Endothelial cell of umbilical vein (primary cell): ENCODE data around the gene GPR82. TPM values are rescaled to one million over a fixed set of nuclear protein-coding genes. Genes with fewer than 3 reads are reported as not detected.

Experiments used
- BruUV-seq: library from RNA; stranded (reverse); fragments of 400-500 nt; replicated peaks from 2 replicates; lab custom pipeline; 2021; lab: Mats Ljungman, UMichigan
- CTCF ChIA-PET: fragments of 300-600, 350-600 bp; sonication (Branson Sonifier 250); formaldehyde crosslinking; loops from one replicate; lab custom pipeline; 2021; ENCODE audit warnings: antibody characterized with exemption, inconsistent platforms; lab: Charles Lee
- POLR2A ChIA-PET: fragments of 300-600, 350-600 bp; sonication (Branson Sonifier 250); formaldehyde crosslinking; loops from one replicate; lab custom pipeline; 2021; ENCODE audit warnings: antibody characterized with exemption, inconsistent platforms; lab: Charles Lee
- DNase-seq: peaks from one replicate; pipeline ENCODE4 v3.0.0-alpha.2; 2011; ENCODE audit warnings: low read depth, low spot score
- FAIRE-seq: peaks from 2 replicates; lab custom pipeline; 2011; peaks lifted over from hg19 to GRCh38; lab: Jason Lieb, UNC
- H2AFZ ChIP-seq: 2 replicates; pipeline ENCODE4 v1.6.0; 2012; ENCODE audit warnings: low read depth, low read length, control low read depth, inconsistent platforms
- H3K27ac ChIP-seq: 2 replicates; pipeline ENCODE4 v1.5.1; 2011; ENCODE audit warnings: low read depth, mild to moderate bottlenecking, control low read depth, low read length, moderate library complexity; ENCODE audit not compliant: insufficient read depth
- H3K27me3 ChIP-seq, 2 experiments: 2 replicates each; pipeline versions ENCODE4 v1.6.0 to v1.6.1; 2011; ENCODE audit warnings: low read length in 2 of 2, mixed read lengths in 1 of 2; ENCODE audit not compliant: control insufficient read depth in 2 of 2, insufficient read depth in 2 of 2
- H3K36me3 ChIP-seq, 2 experiments: 2 replicates in 1 of 2; 3 replicates in 1 of 2; pipeline ENCODE4 v1.5.1; 2011; ENCODE audit warnings: low read length in 2 of 2, mild to moderate bottlenecking in 1 of 2, moderate library complexity in 1 of 2; ENCODE audit not compliant: control insufficient read depth in 2 of 2, insufficient read depth in 2 of 2; ENCODE audit errors: extremely low read depth in 1 of 2
- H3K4me1 ChIP-seq: 3 replicates; pipeline ENCODE4 v1.5.1; 2011; ENCODE audit warnings: mild to moderate bottlenecking, low read length; ENCODE audit not compliant: control insufficient read depth, insufficient read depth; ENCODE audit errors: extremely low read depth
- H3K4me2 ChIP-seq: 2 replicates; pipeline ENCODE4 v1.6.1; 2011; ENCODE audit warnings: low read length, control low read depth, mixed read lengths; ENCODE audit not compliant: insufficient read depth
- H3K4me3 ChIP-seq, 3 experiments: fragments of 200-600 bp in 1 of 3; sonication (generic), shearing (Covaris generic) in 1 of 3; replicated peaks in 1 of 3; 2 replicates each; pipeline ENCODE4 v1.5.1; 2011 to 2016; ENCODE audit warnings: control low read depth in 3 of 3, low read length in 3 of 3, mild to moderate bottlenecking in 2 of 3, inconsistent platforms in 1 of 3, low read depth in 1 of 3, moderate library complexity in 1 of 3; ENCODE audit not compliant: insufficient read depth in 1 of 3
- H3K79me2 ChIP-seq: 2 replicates; pipeline ENCODE4 v1.6.0; 2012; ENCODE audit warnings: low read length, inconsistent platforms; ENCODE audit not compliant: control insufficient read depth, insufficient read depth
- H3K9ac ChIP-seq: replicated peaks from 2 replicates; pipeline ENCODE3; 2011; ENCODE audit warnings: low read length, control low read depth; ENCODE audit not compliant: insufficient read depth; ENCODE audit errors: extremely low read depth
- H3K9me1 ChIP-seq: replicated peaks from 3 replicates; pipeline ENCODE4 v1.6.0; 2011; ENCODE audit warnings: mild to moderate bottlenecking, low read length; ENCODE audit not compliant: control insufficient read depth, insufficient read depth; ENCODE audit errors: extremely low read depth
- H3K9me3 ChIP-seq: replicated peaks from 2 replicates; pipeline ENCODE4 v1.5.1; 2012; ENCODE audit warnings: low read length, inconsistent platforms; ENCODE audit not compliant: control insufficient read depth, insufficient read depth
- H4K20me1 ChIP-seq: replicated peaks from 2 replicates; pipeline ENCODE3; 2011; ENCODE audit warnings: mild to moderate bottlenecking, low read length; ENCODE audit not compliant: control insufficient read depth, insufficient read depth; ENCODE audit errors: extremely low read depth
- EZH2 ChIP-seq: IDR thresholded peaks from 2 replicates; pipeline ENCODE4 v1.6.1; 2012; ENCODE audit warnings: borderline replicate concordance, low read depth, mild to moderate bottlenecking, moderate library complexity, low read length, inconsistent platforms; ENCODE audit not compliant: severe bottlenecking
- FOS ChIP-seq: IDR thresholded peaks from 2 replicates; pipeline ENCODE4 v1.6.1; 2011; ENCODE audit warnings: mild to moderate bottlenecking, low read length, moderate library complexity, borderline replicate concordance; ENCODE audit not compliant: insufficient read depth
- GATA2 ChIP-seq: IDR thresholded peaks from 2 replicates; pipeline ENCODE4 v1.7.0; 2011; ENCODE audit warnings: low read depth, mild to moderate bottlenecking, moderate library complexity, mixed read lengths, low read length; ENCODE audit not compliant: insufficient read length, insufficient read depth
- JUN ChIP-seq: IDR thresholded peaks from 2 replicates; pipeline ENCODE4 v1.6.1; 2011; ENCODE audit warnings: borderline replicate concordance, low read depth; ENCODE audit not compliant: insufficient read length, insufficient read depth
- MYC ChIP-seq: IDR thresholded peaks from one replicate; pipeline ENCODE4 v1.6.1; 2011; ENCODE audit warnings: mild to moderate bottlenecking, low read depth, low read length
- POLR2A ChIP-seq: IDR thresholded peaks from 2 replicates; pipeline ENCODE4 v1.6.1; 2012; ENCODE audit warnings: low read depth, mild to moderate bottlenecking, control low read depth, low read length
- POLR2AphosphoS5 ChIP-seq: IDR thresholded peaks from 2 replicates; pipeline ENCODE4 v1.6.1; 2012; ENCODE audit warnings: low read depth, mild to moderate bottlenecking, control low read depth, low read length, moderate library complexity; ENCODE audit not compliant: insufficient read depth
- dilution Hi-C: fragments of 300-500 bp; cut with MboI; formaldehyde crosslinking; loops from one replicate; pipeline ENCODE4 v1.15.0; 2019; ENCODE audit warnings: low sequenced_read_pairs; ENCODE audit not compliant: extremely low pct_ligation_motif_present
- intact Hi-C: fragments of 100-400 bp; cut with micrococcal nuclease; formaldehyde crosslinking; loops from one replicate; pipeline ENCODE4 v1.10.0; 2022
- polyA plus RNA-seq, 4 experiments: library from polyadenylated mRNA; depleted of rRNA in 3 of 4; stranded (reverse) in 3 of 4; unstranded in 1 of 4; fragments of >200 nt; gene quantifications; 2 replicates each; pipeline versions ENCODE4 v1.2.1 to v1.2.3, GENCODE V29; 2011 to 2012; ENCODE audit warnings: missing spikeins in 1 of 4
- total RNA-seq: library from RNA; stranded (reverse); gene quantifications from 2 replicates; pipeline ENCODE4 v1.2.3, GENCODE V29; 2021
- TF ChIP-seq, protein P1 (sequence below), 2 donors: IDR thresholded peaks; 1 replicate in 1 of 2; 2 replicates in 1 of 2; pipeline ENCODE4 v1.5.1; 2011; ENCODE audit warnings: low read length in 2 of 2, mild to moderate bottlenecking in 2 of 2, moderate library complexity in 2 of 2, control low read depth in 1 of 2, inconsistent platforms in 1 of 2, low read depth in 1 of 2; ENCODE audit not compliant: insufficient read depth in 1 of 2; ENCODE audit errors: extremely low read depth in 1 of 2
- TF ChIP-seq, protein P2 (sequence below): IDR thresholded peaks from 2 replicates; pipeline ENCODE4 v1.6.1; 2011; ENCODE audit not compliant: insufficient read depth, insufficient read length

Gene GPR82
- total and polyA plus RNA-seq, 2 donors (not counting 3 experiments of a cell fraction or from before 2014, with no cell fraction given) = not detected

DNA sequence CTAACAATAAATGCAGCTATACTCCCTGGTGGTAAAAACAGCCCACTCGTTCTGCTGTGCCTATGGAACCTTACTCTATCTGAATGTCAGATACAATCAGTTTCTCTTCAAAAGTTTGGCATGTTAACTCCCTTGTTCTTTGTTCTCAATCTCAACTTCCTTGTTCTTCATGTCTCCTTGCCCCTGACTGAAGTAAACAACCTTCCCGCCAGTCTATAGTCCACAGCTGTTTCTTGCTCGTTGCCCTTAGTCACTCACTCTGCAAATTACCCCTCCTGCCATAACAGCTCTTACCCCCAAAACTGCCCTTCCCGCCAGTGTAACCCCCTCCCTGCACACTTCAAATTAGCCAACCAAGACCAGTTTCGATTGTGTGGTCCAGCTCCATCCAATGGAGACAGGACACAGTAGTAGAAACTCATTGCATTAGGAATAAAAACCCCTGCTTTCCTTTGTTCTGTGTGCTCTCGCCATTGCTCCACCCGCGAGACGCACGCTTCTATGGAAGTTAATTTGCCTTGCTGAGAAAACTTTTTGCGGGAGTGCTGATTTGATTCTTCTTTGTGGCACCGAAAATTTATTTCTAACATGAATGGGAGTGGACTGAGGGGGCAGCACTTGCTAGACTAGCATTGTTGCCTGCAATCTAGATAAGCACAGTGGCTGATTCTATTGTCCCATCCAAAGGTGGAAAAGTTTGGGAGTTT is 7.1 kb upstream of the GPR82 start:
- no TSS peak for BruUV-seq

More for the DNA sequence above, 7.1 kb upstream of the GPR82 start:
- dilution Hi-C loops = no loop called here
- FAIRE-seq (no peak), DNase-seq (no peak)
- H3K4me3 ChIP-seq = no peak overlapping the region
- no peaks in the 10 kb centered on the region for H3K79me2 ChIP-seq
- H3K9me3 ChIP-seq = no peaks in the 10 kb centered on the region
- H4K20me1 ChIP-seq = no peaks in the 10 kb centered on the region
- H3K27ac ChIP-seq = no peak overlapping the region
- H3K4me2 ChIP-seq = no peak overlapping the region
- POLR2A ChIA-PET = no interaction called here
- H3K9ac ChIP-seq = no peak overlapping the region
- TF ChIP-seq, protein P1, sequence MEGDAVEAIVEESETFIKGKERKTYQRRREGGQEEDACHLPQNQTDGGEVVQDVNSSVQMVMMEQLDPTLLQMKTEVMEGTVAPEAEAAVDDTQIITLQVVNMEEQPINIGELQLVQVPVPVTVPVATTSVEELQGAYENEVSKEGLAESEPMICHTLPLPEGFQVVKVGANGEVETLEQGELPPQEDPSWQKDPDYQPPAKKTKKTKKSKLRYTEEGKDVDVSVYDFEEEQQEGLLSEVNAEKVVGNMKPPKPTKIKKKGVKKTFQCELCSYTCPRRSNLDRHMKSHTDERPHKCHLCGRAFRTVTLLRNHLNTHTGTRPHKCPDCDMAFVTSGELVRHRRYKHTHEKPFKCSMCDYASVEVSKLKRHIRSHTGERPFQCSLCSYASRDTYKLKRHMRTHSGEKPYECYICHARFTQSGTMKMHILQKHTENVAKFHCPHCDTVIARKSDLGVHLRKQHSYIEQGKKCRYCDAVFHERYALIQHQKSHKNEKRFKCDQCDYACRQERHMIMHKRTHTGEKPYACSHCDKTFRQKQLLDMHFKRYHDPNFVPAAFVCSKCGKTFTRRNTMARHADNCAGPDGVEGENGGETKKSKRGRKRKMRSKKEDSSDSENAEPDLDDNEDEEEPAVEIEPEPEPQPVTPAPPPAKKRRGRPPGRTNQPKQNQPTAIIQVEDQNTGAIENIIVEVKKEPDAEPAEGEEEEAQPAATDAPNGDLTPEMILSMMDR (IDR thresholded peaks at IDR 0.05; ENCODE audit: extremely low read depth in 1 of 2, insufficient read depth in 1 of 2, low read depth in 1 of 2, low read length in 2 of 2) = no peak
- TF ChIP-seq JUN = no peak
- no peak for TF ChIP-seq POLR2A
- TF ChIP-seq FOS = no peak
- TF ChIP-seq GATA2 = no peak
- no peak for TF ChIP-seq POLR2AphosphoS5
- TF ChIP-seq MYC = no peak
- TF ChIP-seq, protein P2, sequence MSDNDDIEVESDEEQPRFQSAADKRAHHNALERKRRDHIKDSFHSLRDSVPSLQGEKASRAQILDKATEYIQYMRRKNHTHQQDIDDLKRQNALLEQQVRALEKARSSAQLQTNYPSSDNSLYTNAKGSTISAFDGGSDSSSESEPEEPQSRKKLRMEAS = no peak
- TF ChIP-seq EZH2 = no peak
- no peak overlapping the region for H2AFZ ChIP-seq
- H3K36me3 ChIP-seq = no peaks in the 10 kb centered on the region
- CTCF ChIA-PET = no interaction called here
- no peaks in the 10 kb centered on the region for H3K9me1 ChIP-seq
- intact Hi-C loops = no loop called here
- no peaks in the 10 kb centered on the region for H3K27me3 ChIP-seq
- H3K4me1 ChIP-seq = no peaks in the 10 kb centered on the region
